Prostate gland (tissue), 2 donors: ENCODE measurements around the gene GPBP1. TPM values are rescaled to one million over a fixed set of nuclear protein-coding genes. Genes with fewer than 3 reads are reported as not detected.

Experiments
- DNase-seq: peaks from one replicate; pipeline ENCODE4 v3.0.0-alpha.2; 2019; ENCODE audit warnings: low spot score
- H3K27ac ChIP-seq, 2 donors: fragments of 200-600 bp; sonication (generic); 2 replicates each; pipeline ENCODE4 v1.5.1; 2017 to 2019
- H3K27me3 ChIP-seq: fragments of 200-600 bp; sonication (generic); replicated peaks from 2 replicates; pipeline ENCODE4 v1.5.1; 2019; ENCODE audit not compliant: insufficient read depth
- H3K36me3 ChIP-seq, 2 donors: fragments of 200-600 bp; sonication (generic); 1 replicate in 1 of 2; 2 replicates in 1 of 2; pipeline versions ENCODE4 v1.5.1 to v1.8.1; 2017 to 2019
- H3K4me1 ChIP-seq: fragments of 200-600 bp; sonication (generic); replicated peaks from 2 replicates; pipeline ENCODE4 v1.5.1; 2019
- H3K4me3 ChIP-seq, 2 donors: fragments of 200-600 bp; sonication (generic); 2 replicates each; pipeline ENCODE4 v1.5.1; 2017 to 2019
- H3K9me3 ChIP-seq: fragments of 200-600 bp; sonication (generic); 2 replicates; pipeline ENCODE4 v1.5.1; 2017
- POLR2A ChIP-seq: fragments of 450-650 bp; IDR thresholded peaks from one replicate; pipeline ENCODE4 v1.6.1; 2016; ENCODE audit warnings: antibody characterized with exemption, mild to moderate bottlenecking
- POLR2AphosphoS5 ChIP-seq: sonication (generic); formaldehyde crosslinking; IDR thresholded peaks from one replicate; pipeline ENCODE4 v1.6.1; 2017; ENCODE audit warnings: antibody characterized with exemption
- WGBS: methylation state at CpG from one replicate; pipeline ENCODE4 v1.1.5; 2018; 5-methylcytosine and 5-hydroxymethylcytosine counted together
- intact Hi-C: fragments of 100-400 bp; cut with DNase I; formaldehyde crosslinking; loops from one replicate; pipeline ENCODE4 v1.14.2; 2022
- total RNA-seq, 2 donors: library from RNA; depleted of rRNA; stranded (reverse); fragments of >200 nt; gene quantifications; one replicate each; pipeline ENCODE4 v1.1.0, GENCODE V29; 2016
- TF ChIP-seq, protein P1 (sequence below), 4 experiments: fragments of 200-600 bp in 2 of 4; fragments of 450-650 bp in 2 of 4; sonication (generic) in 2 of 4; IDR thresholded peaks; 1 replicate in 3 of 4; 2 replicates in 1 of 4; pipeline ENCODE4 v1.5.1; 2016 to 2019; ENCODE audit warnings: antibody characterized with exemption in 4 of 4, mild to moderate bottlenecking in 2 of 4, moderate library complexity in 2 of 4

GPBP1 gene
- total RNA-seq, 2 donors from 2014 or later, result 63.4 to 84.6 TPM

DNA sequence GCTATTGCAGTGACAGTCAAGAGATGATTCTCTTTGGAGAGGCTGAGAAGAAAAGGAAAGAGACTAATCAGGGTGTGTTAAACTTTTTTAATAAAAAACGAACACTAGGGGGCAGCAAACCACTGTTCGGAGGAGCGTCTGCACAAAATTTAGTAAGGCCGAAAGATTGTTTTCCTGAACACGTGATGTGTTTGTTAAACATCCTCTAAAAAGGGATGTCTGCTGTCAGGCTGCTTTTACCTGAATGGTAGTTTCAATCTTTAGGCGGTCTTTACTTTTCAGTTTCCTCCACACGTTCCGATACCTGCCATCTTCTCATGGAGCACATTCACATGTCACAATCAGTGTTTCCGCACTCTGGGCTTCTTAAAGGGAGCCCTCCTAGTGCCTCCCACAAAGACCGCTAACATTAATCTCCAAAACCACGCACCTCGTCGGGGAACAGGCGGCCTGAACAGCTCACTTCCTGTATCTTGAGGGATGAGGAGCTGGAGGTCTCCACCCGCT lies 125.2 kb downstream of the GPBP1 start:
- H3K4me3 ChIP-seq, result no peak overlapping the region
- no peak overlapping the region for H3K27ac ChIP-seq
- intact Hi-C loops, result loop anchor here (2.0 to 5.0 kb wide), 2 partner anchors 478 to 1162 kb away; partner anchors contain the start of gene PLK2
- no peaks in the 10 kb centered on the region for H3K36me3 ChIP-seq
- DNase-seq, result peak; percentile 5
- WGBS, result 69% methylated on average over 15 of the region's 15 CpGs
- H3K9me3 ChIP-seq, result no peaks in the 10 kb centered on the region
- H3K27me3 ChIP-seq, result no peaks in the 10 kb centered on the region
- TF ChIP-seq POLR2A (no peak), POLR2AphosphoS5 (no peak)
- TF ChIP-seq, protein P1, sequence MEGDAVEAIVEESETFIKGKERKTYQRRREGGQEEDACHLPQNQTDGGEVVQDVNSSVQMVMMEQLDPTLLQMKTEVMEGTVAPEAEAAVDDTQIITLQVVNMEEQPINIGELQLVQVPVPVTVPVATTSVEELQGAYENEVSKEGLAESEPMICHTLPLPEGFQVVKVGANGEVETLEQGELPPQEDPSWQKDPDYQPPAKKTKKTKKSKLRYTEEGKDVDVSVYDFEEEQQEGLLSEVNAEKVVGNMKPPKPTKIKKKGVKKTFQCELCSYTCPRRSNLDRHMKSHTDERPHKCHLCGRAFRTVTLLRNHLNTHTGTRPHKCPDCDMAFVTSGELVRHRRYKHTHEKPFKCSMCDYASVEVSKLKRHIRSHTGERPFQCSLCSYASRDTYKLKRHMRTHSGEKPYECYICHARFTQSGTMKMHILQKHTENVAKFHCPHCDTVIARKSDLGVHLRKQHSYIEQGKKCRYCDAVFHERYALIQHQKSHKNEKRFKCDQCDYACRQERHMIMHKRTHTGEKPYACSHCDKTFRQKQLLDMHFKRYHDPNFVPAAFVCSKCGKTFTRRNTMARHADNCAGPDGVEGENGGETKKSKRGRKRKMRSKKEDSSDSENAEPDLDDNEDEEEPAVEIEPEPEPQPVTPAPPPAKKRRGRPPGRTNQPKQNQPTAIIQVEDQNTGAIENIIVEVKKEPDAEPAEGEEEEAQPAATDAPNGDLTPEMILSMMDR (IDR thresholded peaks at IDR 0.05), result peak; percentile 39 to 67 (median 64)
- H3K4me1 ChIP-seq, result no peaks in the 10 kb centered on the region

DNA sequence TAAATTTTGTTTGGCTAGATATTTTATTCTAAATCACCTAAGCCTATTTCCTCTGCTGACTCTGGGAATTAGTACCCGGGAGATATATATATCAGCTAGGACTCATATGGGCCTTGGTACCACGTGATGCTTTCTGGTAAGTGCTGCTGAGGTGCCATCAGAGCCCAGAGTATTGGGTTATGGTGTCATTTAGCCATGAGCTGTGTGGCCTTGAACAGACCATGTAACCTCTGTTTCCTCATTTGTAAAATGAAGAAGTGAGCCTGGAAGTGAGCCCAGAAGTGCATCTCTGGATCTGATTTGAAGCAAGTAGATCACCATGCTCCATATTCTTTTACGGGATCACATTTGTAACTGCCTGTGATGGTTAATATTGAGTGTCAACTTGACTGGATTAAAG lies 126.1 kb downstream of the GPBP1 start:
- Histone ChIP-seq H3K27me3 (no peaks in the 10 kb centered on the region), H3K36me3 (no peaks in the 10 kb centered on the region), H3K27ac (no peak overlapping the region), H3K4me1 (no peaks in the 10 kb centered on the region), H3K4me3 (no peak overlapping the region), H3K9me3 (no peaks in the 10 kb centered on the region)
- no peak for DNase-seq
- WGBS, result 95% methylated on average over 3 of the region's 3 CpGs
- no peak for TF ChIP-seq POLR2A
- no peak for TF ChIP-seq POLR2AphosphoS5
- TF ChIP-seq, protein P1 (IDR thresholded peaks at IDR 0.05), result no peak
- intact Hi-C loops, result loop anchor here (2.0 to 10.0 kb wide), 3 partner anchors 477 to 1161 kb away; partner anchors contain the start of gene PLK2

DNA sequence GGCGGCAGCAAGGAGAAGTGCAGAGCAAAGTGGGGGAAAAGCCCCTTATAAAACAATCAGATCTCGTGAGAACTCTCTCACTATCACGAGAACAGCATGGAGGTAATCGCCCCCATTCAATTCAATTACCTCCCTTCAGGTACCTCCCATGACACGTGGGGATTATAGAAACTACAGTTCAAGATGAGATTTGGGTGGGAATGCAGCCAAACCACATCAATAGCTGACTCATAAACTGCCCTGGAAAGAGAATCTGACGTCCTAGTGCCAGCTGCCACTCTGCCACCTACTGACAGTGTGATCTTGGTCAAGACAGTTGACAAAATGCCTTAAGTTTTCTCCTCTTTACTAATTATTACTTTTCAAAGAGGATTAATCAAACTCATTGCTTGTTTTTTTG lies 128.3 kb downstream of the GPBP1 start:
- no peaks in the 10 kb centered on the region for H3K27me3 ChIP-seq
- no peak for DNase-seq
- WGBS, result 58% methylated on average over 6 of the region's 6 CpGs
- no peaks in the 10 kb centered on the region for H3K36me3 ChIP-seq
- no peak overlapping the region for H3K27ac ChIP-seq
- no peak overlapping the region for H3K4me3 ChIP-seq
- H3K4me1 ChIP-seq, result no peaks in the 10 kb centered on the region
- no peaks in the 10 kb centered on the region for H3K9me3 ChIP-seq
- intact Hi-C loops, result loop anchor here (10.0 kb wide), 1 partner anchor 583 kb away; no protein-coding TSS in a partner anchor
- TF ChIP-seq, protein P1 (IDR thresholded peaks at IDR 0.05), result no peak
- TF ChIP-seq POLR2AphosphoS5 (no peak), POLR2A (no peak)

DNA sequence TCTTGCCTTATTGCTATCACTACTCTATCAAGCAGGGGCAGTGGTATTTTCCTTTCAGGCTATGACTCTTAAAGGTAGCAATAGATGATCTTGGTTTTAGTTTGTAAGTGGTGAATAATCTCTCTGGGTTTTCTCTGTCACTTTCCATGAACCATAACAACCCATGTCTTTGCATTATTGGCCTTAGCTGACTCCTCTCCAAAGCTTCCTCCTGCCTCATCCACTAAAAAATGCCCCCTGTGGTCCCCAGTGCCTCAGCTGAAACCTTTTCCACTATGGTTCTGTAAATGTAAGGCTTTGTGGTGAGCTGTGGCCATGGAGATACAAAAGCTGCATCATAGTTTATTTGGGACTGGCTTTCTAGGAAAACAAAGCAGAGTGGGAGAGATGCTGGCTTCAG lies 128.8 kb downstream of the GPBP1 start:
- no peak for DNase-seq
- no peaks in the 10 kb centered on the region for H3K4me1 ChIP-seq
- H3K36me3 ChIP-seq, result no peaks in the 10 kb centered on the region
- intact Hi-C loops, result loop anchor here (10.0 kb wide), 1 partner anchor 582 kb away; no protein-coding TSS in a partner anchor
- H3K27me3 ChIP-seq, result no peaks in the 10 kb centered on the region
- H3K4me3 ChIP-seq, result no peak overlapping the region
- no peaks in the 10 kb centered on the region for H3K9me3 ChIP-seq
- no peak for TF ChIP-seq POLR2AphosphoS5
- TF ChIP-seq POLR2A, result no peak
- TF ChIP-seq, protein P1 (IDR thresholded peaks at IDR 0.05), result no peak
- H3K27ac ChIP-seq, result no peak overlapping the region

DNA sequence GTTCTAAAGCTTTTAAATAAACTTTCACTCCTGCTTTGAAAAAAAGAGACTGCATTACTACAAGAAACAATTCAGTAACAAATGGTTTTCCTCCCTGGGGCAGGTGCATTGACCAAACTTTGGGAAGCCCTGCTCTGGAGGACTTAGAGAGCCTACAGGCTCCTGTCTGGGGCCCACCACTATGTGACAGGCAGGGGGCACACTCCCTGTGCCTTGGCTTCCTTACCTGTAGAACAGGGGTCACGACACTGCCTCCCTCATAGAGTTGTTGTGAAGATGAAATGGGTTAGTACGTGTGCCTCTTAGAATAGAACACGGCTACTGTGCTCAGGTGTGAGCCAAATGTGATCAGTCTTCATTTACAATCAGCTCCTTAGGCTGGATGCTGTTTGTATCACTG lies 130.1 kb downstream of the GPBP1 start:
- H3K9me3 ChIP-seq, result no peaks in the 10 kb centered on the region
- TF ChIP-seq POLR2A (no peak), POLR2AphosphoS5 (no peak)
- TF ChIP-seq, protein P1 (IDR thresholded peaks at IDR 0.05), result no peak
- H3K27me3 ChIP-seq, result no peaks in the 10 kb centered on the region
- no peak overlapping the region for H3K4me3 ChIP-seq
- H3K4me1 ChIP-seq, result no peaks in the 10 kb centered on the region
- intact Hi-C loops, result loop anchor here (10.0 kb wide), 1 partner anchor 581 kb away; no protein-coding TSS in a partner anchor
- no peak overlapping the region for H3K27ac ChIP-seq
- WGBS, result 96% methylated on average over 3 of the region's 3 CpGs
- H3K36me3 ChIP-seq, result no peaks in the 10 kb centered on the region
- no peak for DNase-seq
